T1000 (cell line): ENCODE measurements around the gene RNU7-1.
A peak's percentile ranks its signal among the peaks of the same experiment; 100 is the strongest.
"Not testable (repeated sequence)": the region's sequence is repeated elsewhere in the genome, so short reads cannot be mapped to it uniquely, and the experiment has no call there.

Experiments
- DNase-seq: peaks from one replicate; lab custom pipeline; 2025; ENCODE audit warnings: mixed read lengths; lab: John Stamatoyannopoulos, UW

RNU7-1 gene

DNA sequence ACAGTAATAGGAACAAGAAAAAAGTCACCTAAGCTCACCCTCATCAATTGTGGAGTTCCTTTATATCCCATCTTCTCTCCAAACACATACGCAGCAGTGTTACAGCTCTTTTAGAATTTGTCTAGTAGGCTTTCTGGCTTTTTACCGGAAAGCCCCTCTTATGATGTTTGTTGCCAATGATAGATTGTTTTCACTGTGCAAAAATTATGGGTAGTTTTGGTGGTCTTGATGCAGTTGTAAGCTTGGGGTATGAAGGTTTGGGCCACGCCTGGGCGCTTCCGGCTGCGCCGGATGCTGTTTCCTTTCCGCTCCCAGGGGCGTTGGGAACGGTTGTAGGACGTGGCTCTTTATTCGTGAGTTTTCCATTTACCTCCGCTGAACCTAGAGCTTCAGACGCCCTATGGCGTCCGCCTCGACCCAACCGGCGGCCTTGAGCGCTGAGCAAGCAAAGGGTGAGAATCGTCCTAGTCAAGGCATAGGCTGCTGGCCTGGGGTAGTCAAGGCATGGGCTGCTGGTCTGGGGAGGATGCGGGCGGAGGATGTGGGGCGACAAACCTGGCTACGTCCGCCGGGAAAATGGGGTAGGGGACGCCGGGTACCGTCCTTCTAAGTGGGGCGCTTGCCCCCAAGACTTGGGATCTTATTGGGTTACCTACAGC, at the start of gene RNU7-1, which contains the start of gene C12orf57:
Gene RNU7-1 (plus strand): TSS at position 95 of the 659 bp plus-strand sequence.
Gene C12orf57 (plus strand): TSS at position 301 of the 659 bp plus-strand sequence. CDS start 100 bp downstream, at position 401.
- peak; percentile 89 for DNase-seq

DNA sequence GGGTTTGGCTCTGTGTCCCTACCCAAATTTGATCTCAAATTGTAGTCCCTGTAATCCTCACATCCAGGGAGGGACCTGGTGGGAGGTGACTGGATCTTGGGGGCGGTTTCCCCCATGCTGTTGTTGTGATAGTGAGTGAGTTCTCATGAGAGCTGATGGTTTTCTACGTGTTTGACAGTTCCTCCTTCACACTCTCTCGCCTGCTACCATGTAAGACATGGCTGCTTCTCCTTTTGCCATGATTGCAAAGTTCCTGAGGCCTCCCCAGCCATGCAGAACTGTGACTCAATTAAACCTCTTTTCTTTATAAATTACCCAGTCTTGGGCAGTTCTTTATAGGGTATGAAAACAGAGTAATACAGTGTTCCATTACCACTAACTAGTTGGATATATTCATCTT, 49.3 kb upstream of the RNU7-1 start:
- no peak for DNase-seq

- DNase-seq, result no peak
These were observed 46.7 kb upstream of the RNU7-1 start for GRCh38 chr12:6896846-6897435.

DNA sequence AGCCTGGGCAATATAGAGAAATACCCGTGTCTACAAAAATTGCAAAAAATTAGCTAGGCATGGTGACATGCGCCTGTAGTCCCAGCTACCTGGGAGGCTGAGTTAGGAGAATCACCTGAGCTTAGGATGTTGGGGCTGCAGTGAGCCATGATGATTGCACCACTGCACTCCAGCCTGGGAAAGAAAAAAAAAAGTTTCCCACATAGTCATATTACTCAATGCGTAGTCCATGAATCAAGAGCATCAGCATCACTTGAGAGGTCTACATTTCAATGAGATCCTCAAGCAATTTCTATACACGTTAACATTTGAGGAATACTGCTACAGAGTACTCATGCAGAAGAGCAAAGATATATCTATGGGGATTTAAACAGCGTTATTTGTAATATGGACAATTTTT, 44.2 kb upstream of the RNU7-1 start:
- DNase-seq, result no peak

GRCh38 chr12:6899837-6900519, 43.6 kb upstream of the RNU7-1 start:
- DNase-seq, result no peak

DNA sequence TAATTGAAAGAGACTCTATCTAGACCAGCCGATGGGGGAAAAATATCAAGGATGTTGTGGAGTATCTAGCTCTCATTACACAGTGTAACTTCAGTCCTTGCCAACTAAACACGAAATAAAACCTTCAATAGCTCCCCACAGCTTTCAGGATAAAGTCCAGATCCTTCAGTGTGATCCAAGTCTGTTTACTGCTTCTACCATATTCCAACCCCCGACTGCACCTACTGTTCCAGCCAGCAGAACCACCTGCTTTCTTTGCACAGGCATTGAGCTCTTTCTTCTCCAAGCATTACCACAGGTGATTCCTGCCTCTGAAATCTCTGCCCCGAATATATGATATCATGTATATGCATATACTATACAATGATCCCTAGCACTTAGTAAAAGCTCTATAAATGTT, 41.2 kb upstream of the RNU7-1 start:
- DNase-seq, result no peak

DNA sequence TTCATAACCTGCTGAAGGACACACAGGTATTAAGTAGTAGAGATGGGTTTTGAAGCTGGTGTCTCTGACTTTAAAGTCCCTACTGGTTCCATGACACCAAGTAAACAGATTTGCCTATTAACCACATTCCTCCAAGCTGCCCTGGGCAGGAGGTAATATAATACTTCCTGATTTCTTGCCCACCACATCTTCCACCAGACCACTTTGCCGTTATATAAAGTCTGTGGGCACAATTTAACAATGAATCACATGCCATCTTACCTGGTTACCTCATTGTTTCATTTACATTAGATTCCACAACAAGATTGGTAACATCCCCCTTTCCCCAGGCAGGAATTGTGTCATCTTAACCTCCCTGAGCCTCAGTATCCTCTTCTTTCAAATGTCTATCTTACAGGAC, 39.9 kb upstream of the RNU7-1 start:
- DNase-seq, result no peak

DNA sequence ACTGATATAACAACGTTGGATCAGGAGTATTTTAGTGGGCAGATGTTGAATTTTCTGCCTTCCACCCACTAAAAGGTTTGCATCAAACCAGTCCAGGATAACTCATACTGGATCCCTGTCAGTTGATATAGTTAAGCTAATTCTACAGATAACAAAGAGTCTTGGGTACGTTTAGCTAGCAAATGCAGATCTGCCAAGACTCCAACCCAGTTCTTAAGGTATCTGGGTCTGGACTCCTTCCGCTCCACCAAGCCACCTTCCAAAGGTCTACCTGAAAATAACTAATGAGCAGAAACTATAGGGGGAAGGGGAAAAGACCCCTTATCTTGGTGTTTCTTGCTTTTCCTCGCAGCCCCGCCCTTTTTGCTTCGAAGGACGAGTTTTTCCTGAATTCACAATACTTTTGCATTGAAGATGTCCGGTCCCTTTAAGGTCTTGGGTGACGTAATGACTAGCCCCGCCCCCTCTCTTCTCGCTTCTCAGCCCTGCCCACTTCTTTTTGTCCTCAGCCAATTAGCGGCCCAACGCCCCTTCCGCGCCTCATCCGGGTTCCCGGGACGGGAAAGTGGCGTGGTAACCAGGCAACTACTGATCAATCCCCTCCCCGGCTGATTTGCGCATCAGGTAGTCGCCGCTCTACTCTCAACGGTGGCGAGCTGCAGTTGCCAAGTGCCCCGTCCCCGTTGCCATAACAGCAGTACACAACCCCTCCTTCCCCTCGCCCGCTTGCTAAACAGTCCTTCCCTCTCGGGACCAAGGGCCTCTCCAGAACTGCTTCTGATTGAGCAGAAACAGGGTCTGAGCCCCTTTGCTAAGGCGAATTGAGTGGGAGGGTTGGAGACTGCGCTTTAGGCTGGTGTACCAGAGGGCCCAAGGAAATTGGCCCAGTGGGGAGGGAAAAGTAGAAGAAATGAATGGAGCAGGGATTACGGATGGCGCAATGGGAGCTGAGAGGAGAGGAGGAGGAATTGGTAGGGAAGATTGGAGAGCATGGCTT, 39.0 kb upstream of the RNU7-1 start, which contains the start of gene LRRC23:
Gene LRRC23 (plus strand): TSS at position 543 of the 997 bp plus-strand sequence. CDS start 812 bp downstream, outside the sequence.
- DNase-seq, result peak; percentile 95

DNA sequence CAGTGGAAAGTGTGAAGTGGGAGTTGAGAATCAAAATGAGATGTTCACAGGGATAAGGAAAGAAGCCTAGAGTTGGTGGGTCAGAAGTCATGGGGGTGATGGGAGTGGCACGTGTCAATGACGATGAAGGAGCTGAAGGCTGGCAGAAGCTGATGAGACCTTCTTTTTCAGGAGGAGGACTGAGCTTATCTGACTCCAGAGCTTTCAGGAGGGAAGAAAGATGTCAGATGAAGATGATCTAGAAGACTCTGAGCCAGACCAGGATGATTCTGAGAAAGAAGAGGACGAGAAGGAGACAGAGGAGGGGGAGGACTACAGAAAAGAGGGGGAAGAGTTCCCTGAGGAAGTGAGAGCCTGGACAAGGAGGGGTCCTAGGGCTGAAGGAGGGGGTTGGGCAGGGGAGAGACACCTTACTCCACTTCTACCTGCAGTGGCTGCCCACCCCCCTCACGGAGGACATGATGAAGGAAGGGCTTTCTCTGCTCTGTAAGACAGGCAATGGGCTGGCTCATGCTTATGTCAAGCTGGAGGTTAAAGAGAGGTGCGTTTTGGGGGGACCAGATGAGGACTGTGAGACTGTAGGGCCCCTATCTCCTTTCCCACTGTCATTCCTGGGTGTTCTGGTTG, 38.1 kb upstream of the RNU7-1 start:
- DNase-seq, result no peak

DNA sequence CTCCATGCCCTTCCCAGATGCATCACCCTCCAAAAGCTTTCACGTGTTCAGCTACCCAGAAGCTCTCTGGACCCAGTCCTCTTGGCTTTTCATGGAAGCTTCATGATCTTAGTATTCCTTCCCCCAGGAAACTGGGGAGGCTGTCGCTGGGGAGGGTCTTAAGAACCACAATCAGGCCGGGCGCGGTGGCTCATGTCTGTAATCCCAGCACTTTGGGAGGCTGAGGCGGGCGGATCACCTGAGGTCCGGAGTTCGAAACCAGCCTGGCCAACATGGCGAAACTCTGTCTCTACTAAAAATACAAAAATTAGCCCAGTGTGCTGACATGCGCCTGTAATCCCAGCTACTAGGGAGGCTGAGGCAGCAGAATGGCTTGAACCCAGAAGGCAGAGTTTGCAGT, 35.5 kb upstream of the RNU7-1 start:
- not testable (repeated sequence) for DNase-seq

- DNase-seq, result no peak
These were observed 34.0 kb upstream of the RNU7-1 start for GRCh38 chr12:6909421-6910145.

DNA sequence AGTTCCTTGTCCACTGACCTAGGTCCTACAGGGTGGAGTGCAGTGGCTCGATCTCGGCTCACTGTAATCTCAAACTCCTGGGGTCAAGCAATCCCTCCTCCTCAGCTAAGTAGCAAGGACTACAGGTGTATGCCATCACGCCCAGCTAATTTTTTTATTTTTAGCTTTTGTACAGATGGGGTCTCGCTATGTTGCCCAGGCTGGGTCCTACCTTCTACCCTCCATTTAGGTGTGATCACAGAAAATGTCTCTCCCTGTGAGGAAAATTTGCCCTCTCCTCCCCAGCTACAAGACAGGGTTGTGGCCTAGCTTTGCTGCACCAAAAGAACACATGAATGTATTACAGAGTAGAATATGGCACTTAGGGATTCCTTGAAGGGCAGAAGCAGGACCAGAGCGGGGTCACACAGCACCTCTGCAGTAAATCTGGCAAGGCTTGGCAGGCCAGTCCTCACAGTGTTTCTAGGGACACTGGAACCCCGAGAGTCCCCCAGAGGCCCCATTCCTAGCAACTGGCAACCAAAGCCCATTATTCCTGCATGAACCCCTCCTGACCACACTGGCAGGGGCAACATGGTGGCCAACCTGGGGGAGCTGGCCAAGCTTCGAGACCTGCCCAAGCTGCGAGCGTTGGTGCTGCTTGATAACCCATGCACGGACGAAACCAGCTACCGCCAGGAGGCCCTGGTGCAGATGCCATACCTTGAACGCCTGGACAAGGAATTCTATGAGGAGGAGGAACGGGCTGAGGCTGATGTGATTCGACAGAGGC, 31.3 kb upstream of the RNU7-1 start:
- DNase-seq, result no peak

- peak; percentile 48 for DNase-seq
These were observed 29.2 kb upstream of the RNU7-1 start, which contains the start of gene ENO2 for GRCh38 chr12:6914246-6914946. ENO2 (plus strand) TSS chr12:6914580; CDS start chr12:6915833, 1,253 bp downstream.

DNA sequence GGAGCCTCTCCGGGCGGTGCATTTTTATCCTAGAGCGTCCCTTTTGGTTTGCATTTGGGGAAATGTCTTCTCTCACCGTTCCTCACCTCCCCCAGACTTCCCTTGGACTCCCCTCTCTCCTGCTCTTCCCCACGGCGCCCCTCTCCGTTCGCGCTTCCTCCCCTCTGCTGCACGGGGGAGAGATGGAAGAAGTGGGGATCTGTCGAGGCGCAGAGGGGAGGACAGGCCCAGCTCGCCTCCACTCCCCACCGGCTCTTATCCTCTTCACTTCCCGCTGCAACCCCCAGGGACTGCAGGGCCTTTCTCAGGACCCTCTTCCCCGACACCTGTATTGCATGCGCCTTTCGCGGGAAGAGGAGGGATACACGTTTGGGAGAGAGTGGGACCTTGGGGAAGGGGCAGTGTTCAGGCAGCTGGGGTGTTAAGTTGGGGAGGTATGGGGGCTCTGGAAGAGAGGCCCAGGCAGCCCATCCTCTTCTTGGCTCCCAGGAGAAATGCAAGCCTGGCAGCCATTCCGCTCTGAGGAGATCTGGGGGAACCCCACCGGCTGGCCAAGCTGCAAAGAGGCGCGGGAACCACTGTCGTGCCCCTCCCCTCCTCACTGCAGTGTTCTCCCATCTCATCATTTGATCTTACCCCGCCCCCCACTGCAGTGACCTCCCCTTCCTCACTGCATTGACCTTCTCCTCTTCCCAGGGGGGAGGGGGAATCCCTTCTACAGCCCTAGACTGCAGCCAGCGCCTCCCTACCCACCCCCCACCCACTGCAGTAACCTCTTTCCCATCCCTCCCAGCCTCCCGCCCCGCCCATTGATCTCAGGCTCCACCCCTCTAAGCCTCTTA, 28.4 kb upstream of the RNU7-1 start:
- no peak for DNase-seq

DNA sequence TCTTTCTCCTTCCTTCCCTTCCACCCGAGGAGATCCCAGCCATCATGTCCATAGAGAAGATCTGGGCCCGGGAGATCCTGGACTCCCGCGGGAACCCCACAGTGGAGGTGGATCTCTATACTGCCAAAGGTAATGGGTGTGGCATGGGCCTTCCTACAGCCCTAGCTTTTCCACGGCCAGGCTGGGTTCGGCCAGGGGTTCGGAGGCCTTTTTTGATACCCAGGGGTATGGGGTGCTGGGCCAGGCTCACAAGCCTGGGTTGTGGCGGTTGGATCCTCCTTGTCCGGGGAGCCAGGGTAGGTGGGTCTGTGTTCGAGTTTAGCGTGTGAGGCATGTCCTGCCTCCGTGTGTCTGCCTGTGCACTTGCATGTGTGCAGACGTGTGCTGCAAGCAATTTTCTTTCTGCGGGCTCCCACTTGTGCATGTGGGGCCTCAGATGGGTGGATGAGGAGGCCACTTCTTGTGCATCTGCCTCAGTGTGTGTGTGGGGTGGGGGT, 27.8 kb upstream of the RNU7-1 start:
- DNase-seq, result no peak

GRCh38 chr12:6916426-6917200, 27.0 kb upstream of the RNU7-1 start:
- no peak for DNase-seq
